ENCODE measurements around the gene STEAP4.

GRCh38 chr7:88347090-88347489 lies 40.4 kb upstream of the STEAP4 start:
- TF ChIP-seq POLR2A (IDR thresholded peaks at IDR 0.05): no peak
- no peak for TF ChIP-seq CTCF (IDR thresholded peaks at IDR 0.05)

Data from testis (tissue), 2 donors.